AG09309 (cell line): Measurements from ENCODE around the gene DYRK4.

Experiments used
- DNase-seq: peaks from one replicate; pipeline ENCODE4 v3.0.0-alpha.2; 2010; ENCODE audit warnings: low read depth
- H3K4me3 ChIP-seq: 2 replicates; pipeline ENCODE4 v1.5.1; 2011; ENCODE audit warnings: mild to moderate bottlenecking, low read depth, low read length, moderate library complexity; ENCODE audit not compliant: control insufficient read depth
- CTCF ChIP-seq: IDR thresholded peaks from 2 replicates; pipeline ENCODE4 v1.5.1; 2011; ENCODE audit warnings: mild to moderate bottlenecking, low read depth, low read length, inconsistent platforms; ENCODE audit not compliant: insufficient read depth, control insufficient read depth; ENCODE audit errors: missing control alignments

The DYRK4 gene

GRCh38 chr12:4552191-4552590 lies 9.8 kb upstream of the DYRK4 start:
- no peak for DNase-seq
- no peak overlapping the region for H3K4me3 ChIP-seq
- no peak for TF ChIP-seq CTCF

- no peak overlapping the region for H3K4me3 ChIP-seq
- no peak for DNase-seq
- TF ChIP-seq CTCF = no peak
These were observed 8.1 kb upstream of the DYRK4 start for GRCh38 chr12:4553943-4554342.

GRCh38 chr12:4555804-4556203 lies 6.2 kb upstream of the DYRK4 start:
- no peak for DNase-seq
- no peak for TF ChIP-seq CTCF
- no peak overlapping the region for H3K4me3 ChIP-seq

- no peak for TF ChIP-seq CTCF
- no peak overlapping the region for H3K4me3 ChIP-seq
- no peak for DNase-seq
These were observed 5.1 kb upstream of the DYRK4 start for GRCh38 chr12:4556735-4557530.

- TF ChIP-seq CTCF = no peak
- no peak overlapping the region for H3K4me3 ChIP-seq
- no peak for DNase-seq
These were observed 4.4 kb upstream of the DYRK4 start for GRCh38 chr12:4557586-4557985.

GRCh38 chr12:4558171-4558570 lies 3.8 kb upstream of the DYRK4 start:
- DNase-seq = no peak
- TF ChIP-seq CTCF = no peak
- H3K4me3 ChIP-seq = no peak overlapping the region
